Measurements from ENCODE around the gene PEX26. TPM values are rescaled to one million over a fixed set of nuclear protein-coding genes. Genes with fewer than 3 reads are reported as not detected.
"Not testable (repeated sequence)": the region's sequence is repeated elsewhere in the genome, so short reads cannot be mapped to it uniquely, and the experiment has no call there.

The PEX26 gene
- total and polyA plus RNA-seq, 9 donors: 9.8 to 19.6 (median 15.6) TPM

GRCh38 chr22:18093661-18094060 is 15.9 kb downstream of the PEX26 start:
- Histone ChIP-seq H3K36me3 (ENCODE audit: control insufficient read depth, insufficient read depth, low read length) (peaks cover 16% of the 10 kb centered on the region), H3K27me3 (ENCODE audit: control insufficient read depth, insufficient read depth, low read length) (no peaks in the 10 kb centered on the region), H3K9me3 (replicated peaks; ENCODE audit: control insufficient read depth, low read depth, low read length) (no peaks in the 10 kb centered on the region), H3K27ac (ENCODE audit: low read length) (no peak overlapping the region), H3K4me1 (ENCODE audit: control insufficient read depth, insufficient read depth, low read length) (peaks cover 10% of the 10 kb centered on the region), H3K4me3 (ENCODE audit: low read length) (no peak overlapping the region)
- no peak for DNase-seq
- WGBS (ENCODE audit: insufficient coverage): 100% methylated on average over 4 of the region's 6 CpGs

- peaks cover 10% of the 10 kb centered on the region for H3K4me1 ChIP-seq (ENCODE audit: control insufficient read depth, insufficient read depth, low read length)
- no peak overlapping the region for H3K27ac ChIP-seq (ENCODE audit: low read length)
- 85% methylated on average over 4 of the region's 8 CpGs for WGBS (ENCODE audit: insufficient coverage)
Measured at GRCh38 chr22:18095101-18095805, 17.5 kb downstream of the PEX26 start.

GRCh38 chr22:18096823-18097222 is 19.0 kb downstream of the PEX26 start:
- no peak overlapping the region for H3K4me3 ChIP-seq (ENCODE audit: low read length)
- no CpG with 5 or more reads among the region's 3 CpGs for WGBS (ENCODE audit: insufficient coverage)
- H3K27me3 ChIP-seq (ENCODE audit: control insufficient read depth, insufficient read depth, low read length): no peaks in the 10 kb centered on the region
- H3K36me3 ChIP-seq (ENCODE audit: control insufficient read depth, insufficient read depth, low read length): peaks cover 2% of the 10 kb centered on the region
- H3K9me3 ChIP-seq (replicated peaks; ENCODE audit: control insufficient read depth, low read depth, low read length): no peaks in the 10 kb centered on the region
- DNase-seq: no peak
- peaks cover 5% of the 10 kb centered on the region for H3K4me1 ChIP-seq (ENCODE audit: control insufficient read depth, insufficient read depth, low read length)
- no peak overlapping the region for H3K27ac ChIP-seq (ENCODE audit: low read length)

More at GRCh38 chr22:18095101-18095805, 17.5 kb downstream of the PEX26 start:
- peak; percentile 57 for DNase-seq
- H3K27me3 ChIP-seq (ENCODE audit: control insufficient read depth, insufficient read depth, low read length): no peaks in the 10 kb centered on the region
- no peaks in the 10 kb centered on the region for H3K9me3 ChIP-seq (replicated peaks; ENCODE audit: control insufficient read depth, low read depth, low read length)
- H3K4me3 ChIP-seq (ENCODE audit: low read length): no peak overlapping the region
- H3K36me3 ChIP-seq (ENCODE audit: control insufficient read depth, insufficient read depth, low read length): peaks cover 8% of the 10 kb centered on the region

GRCh38 chr22:18100781-18101180 is 23.0 kb downstream of the PEX26 start:
- H3K27ac ChIP-seq (ENCODE audit: low read length): no peak overlapping the region
- H3K9me3 ChIP-seq (replicated peaks; ENCODE audit: control insufficient read depth, low read depth, low read length): no peaks in the 10 kb centered on the region
- no peak for DNase-seq

GRCh38 chr22:18101536-18101935 is 23.7 kb downstream of the PEX26 start:
- no peak overlapping the region for H3K27ac ChIP-seq (ENCODE audit: low read length)

More at GRCh38 chr22:18100781-18101180, 23.0 kb downstream of the PEX26 start:
- Histone ChIP-seq H3K36me3 (ENCODE audit: control insufficient read depth, insufficient read depth, low read length) (peaks cover 2% of the 10 kb centered on the region), H3K4me3 (ENCODE audit: low read length) (no peak overlapping the region), H3K27me3 (ENCODE audit: control insufficient read depth, insufficient read depth, low read length) (no peaks in the 10 kb centered on the region), H3K4me1 (ENCODE audit: control insufficient read depth, insufficient read depth, low read length) (no peaks in the 10 kb centered on the region)
- no CpG with 5 or more reads among the region's 3 CpGs for whole genome bisulfite sequencing (ENCODE audit: insufficient coverage)

GRCh38 chr22:18103527-18104269 is 25.9 kb downstream of the PEX26 start:
- Histone ChIP-seq H3K27me3 (ENCODE audit: control insufficient read depth, insufficient read depth, low read length) (no peaks in the 10 kb centered on the region), H3K9me3 (replicated peaks; ENCODE audit: control insufficient read depth, low read depth, low read length) (no peaks in the 10 kb centered on the region), H3K4me1 (ENCODE audit: control insufficient read depth, insufficient read depth, low read length) (no peaks in the 10 kb centered on the region), H3K36me3 (ENCODE audit: control insufficient read depth, insufficient read depth, low read length) (peaks cover 2% of the 10 kb centered on the region), H3K4me3 (ENCODE audit: low read length) (no peak overlapping the region), H3K27ac (ENCODE audit: low read length) (no peak overlapping the region)
- no CpG with 5 or more reads among the region's 14 CpGs for WGBS (ENCODE audit: insufficient coverage)
- no peak for DNase-seq

More at GRCh38 chr22:18101536-18101935, 23.7 kb downstream of the PEX26 start:
- 71% methylated on average over 4 of the region's 4 CpGs for WGBS (ENCODE audit: insufficient coverage)
- DNase-seq: no peak
- Histone ChIP-seq H3K36me3 (ENCODE audit: control insufficient read depth, insufficient read depth, low read length) (peaks cover 2% of the 10 kb centered on the region), H3K4me3 (ENCODE audit: low read length) (no peak overlapping the region), H3K9me3 (replicated peaks; ENCODE audit: control insufficient read depth, low read depth, low read length) (no peaks in the 10 kb centered on the region), H3K27me3 (ENCODE audit: control insufficient read depth, insufficient read depth, low read length) (no peaks in the 10 kb centered on the region), H3K4me1 (ENCODE audit: control insufficient read depth, insufficient read depth, low read length) (no peaks in the 10 kb centered on the region)

- H3K4me1 ChIP-seq (ENCODE audit: control insufficient read depth, insufficient read depth, low read length): no peaks in the 10 kb centered on the region
- no peak for DNase-seq
- no peaks in the 10 kb centered on the region for H3K9me3 ChIP-seq (replicated peaks; ENCODE audit: control insufficient read depth, low read depth, low read length)
- no peak overlapping the region for H3K27ac ChIP-seq (ENCODE audit: low read length)
- H3K4me3 ChIP-seq (ENCODE audit: low read length): no peak overlapping the region
- 83% methylated on average over 2 of the region's 4 CpGs for WGBS (ENCODE audit: insufficient coverage)
- H3K36me3 ChIP-seq (ENCODE audit: control insufficient read depth, insufficient read depth, low read length): peaks cover 2% of the 10 kb centered on the region
- H3K27me3 ChIP-seq (ENCODE audit: control insufficient read depth, insufficient read depth, low read length): peaks cover 1% of the 10 kb centered on the region
Measured at GRCh38 chr22:18104566-18104965, 26.8 kb downstream of the PEX26 start.

GRCh38 chr22:18105981-18106380 is 28.2 kb downstream of the PEX26 start:
- H3K27me3 ChIP-seq (ENCODE audit: control insufficient read depth, insufficient read depth, low read length): peaks cover 12% of the 10 kb centered on the region
- not testable (repeated sequence) for H3K9me3 ChIP-seq (replicated peaks; ENCODE audit: control insufficient read depth, low read depth, low read length); H3K4me3 ChIP-seq (ENCODE audit: low read length); H3K4me1 ChIP-seq (ENCODE audit: control insufficient read depth, insufficient read depth, low read length); H3K36me3 ChIP-seq (ENCODE audit: control insufficient read depth, insufficient read depth, low read length); DNase-seq; H3K27ac ChIP-seq (ENCODE audit: low read length)
- 91% methylated on average over 3 of the region's 7 CpGs for whole genome bisulfite sequencing (ENCODE audit: insufficient coverage)

GRCh38 chr22:18106550-18107341 is 29.0 kb downstream of the PEX26 start:
- not testable (repeated sequence) for DNase-seq; H3K27ac ChIP-seq (ENCODE audit: low read length); H3K9me3 ChIP-seq (replicated peaks; ENCODE audit: control insufficient read depth, low read depth, low read length); H3K36me3 ChIP-seq (ENCODE audit: control insufficient read depth, insufficient read depth, low read length); H3K4me3 ChIP-seq (ENCODE audit: low read length)
- Histone ChIP-seq H3K27me3 (ENCODE audit: control insufficient read depth, insufficient read depth, low read length) (peaks cover 20% of the 10 kb centered on the region), H3K4me1 (ENCODE audit: control insufficient read depth, insufficient read depth, low read length) (peaks cover 17% of the 10 kb centered on the region)
- 70% methylated on average over 4 of the region's 4 CpGs for WGBS (ENCODE audit: insufficient coverage)

- no CpG with 5 or more reads among the region's 3 CpGs for WGBS (ENCODE audit: insufficient coverage)
- no peaks in the 10 kb centered on the region for H3K9me3 ChIP-seq (replicated peaks; ENCODE audit: control insufficient read depth, low read depth, low read length)
- H3K36me3 ChIP-seq (ENCODE audit: control insufficient read depth, insufficient read depth, low read length): no peaks in the 10 kb centered on the region
- peaks cover 22% of the 10 kb centered on the region for H3K27me3 ChIP-seq (ENCODE audit: control insufficient read depth, insufficient read depth, low read length)
- H3K4me1 ChIP-seq (ENCODE audit: control insufficient read depth, insufficient read depth, low read length): peaks cover 24% of the 10 kb centered on the region
- H3K27ac ChIP-seq (ENCODE audit: low read length): no peak overlapping the region
- no peak for DNase-seq
- H3K4me3 ChIP-seq (ENCODE audit: low read length): no peak overlapping the region
Measured at GRCh38 chr22:18108187-18108586, 30.4 kb downstream of the PEX26 start.
